NCI-H146 (cell line): ENCODE measurements around the gene CDH10.

Experiments
- DNase-seq: peaks from one replicate; lab custom pipeline; 2025; lab: John Stamatoyannopoulos, UW

Gene CDH10

GRCh38 chr5:24598956-24599355 is 45.8 kb downstream of the CDH10 start:
- peak; percentile 8 for DNase-seq

DNA sequence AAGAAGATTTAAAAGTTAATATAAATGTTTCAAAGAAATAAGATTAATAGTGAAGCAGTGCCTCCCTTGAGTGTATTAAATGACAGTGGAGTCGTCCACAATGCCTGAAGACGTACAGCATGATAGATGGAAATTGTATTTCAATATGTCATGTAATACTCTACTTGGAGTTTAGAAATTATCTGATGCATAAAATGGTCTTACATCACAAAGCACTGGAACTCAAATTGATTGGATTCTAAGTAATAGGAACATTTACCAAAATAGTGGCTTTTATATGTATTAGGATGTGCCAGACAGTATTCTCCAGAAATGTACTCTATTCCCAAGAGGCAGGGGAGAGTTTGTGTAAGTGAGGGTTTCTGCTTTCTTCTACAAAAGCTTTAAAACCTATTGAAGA is 49.4 kb downstream of the CDH10 start:
- DNase-seq = no peak

GRCh38 chr5:24591426-24591825 is 53.4 kb downstream of the CDH10 start:
- no peak for DNase-seq

DNA sequence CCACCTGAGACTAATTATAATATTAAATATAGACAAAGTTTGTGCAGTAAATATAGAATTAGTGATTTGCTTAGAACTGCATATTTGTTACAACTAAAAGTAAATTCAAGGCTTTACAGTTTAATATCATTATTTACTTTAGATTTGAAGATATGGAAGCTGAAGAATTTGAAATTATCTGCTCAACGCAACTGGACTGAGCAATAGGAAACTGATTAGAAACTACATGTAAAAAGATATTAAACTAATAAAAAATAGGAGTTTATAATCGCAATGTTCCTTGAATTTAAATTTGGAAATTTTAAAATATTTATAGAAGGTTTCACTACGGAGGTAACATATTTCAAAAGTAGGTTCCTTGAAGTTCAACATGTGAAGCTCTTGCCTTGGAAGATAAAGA is 55.2 kb downstream of the CDH10 start:
- no peak for DNase-seq

- DNase-seq = no peak
These were observed 59.0 kb downstream of the CDH10 start for GRCh38 chr5:24585751-24586150.

GRCh38 chr5:24571302-24571701 is 73.5 kb downstream of the CDH10 start:
- DNase-seq = no peak

DNA sequence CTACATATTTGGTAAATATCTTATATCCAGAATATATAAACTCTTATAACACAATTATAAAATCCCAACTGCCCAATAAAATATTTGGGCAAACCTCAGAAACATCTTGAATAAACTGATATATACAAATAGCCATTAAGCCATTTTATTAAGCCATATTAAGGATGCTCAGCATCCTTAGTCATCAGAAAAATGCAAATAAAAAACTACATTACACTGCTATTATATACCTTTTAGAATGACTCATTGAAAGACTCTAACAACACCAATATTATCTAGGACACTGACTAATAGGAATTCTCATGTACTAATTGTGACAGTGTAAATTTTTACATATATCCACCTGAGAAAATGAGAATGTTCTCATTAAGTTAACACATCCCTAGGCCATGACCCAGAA is 77.8 kb downstream of the CDH10 start:
- no peak for DNase-seq

DNA sequence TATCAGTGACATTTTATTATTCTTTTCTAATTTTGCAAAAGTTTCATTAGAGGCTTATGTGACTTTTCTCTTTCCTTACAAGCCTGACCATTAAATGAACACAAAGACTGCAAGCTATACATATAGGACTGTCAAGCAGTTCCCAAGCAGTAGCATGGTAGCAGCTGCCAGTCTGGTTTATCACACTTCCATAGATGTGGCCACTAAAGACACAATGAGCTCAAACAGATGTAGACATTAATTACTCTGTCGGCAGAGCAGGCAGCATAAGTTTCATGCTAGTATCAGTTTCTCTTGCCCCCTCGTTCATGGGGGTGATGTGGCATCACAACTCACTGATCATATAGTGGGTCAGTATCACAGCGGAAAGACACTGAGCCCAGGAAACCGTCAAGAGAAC is 89.5 kb downstream of the CDH10 start:
- peak; percentile 1 for DNase-seq

DNA sequence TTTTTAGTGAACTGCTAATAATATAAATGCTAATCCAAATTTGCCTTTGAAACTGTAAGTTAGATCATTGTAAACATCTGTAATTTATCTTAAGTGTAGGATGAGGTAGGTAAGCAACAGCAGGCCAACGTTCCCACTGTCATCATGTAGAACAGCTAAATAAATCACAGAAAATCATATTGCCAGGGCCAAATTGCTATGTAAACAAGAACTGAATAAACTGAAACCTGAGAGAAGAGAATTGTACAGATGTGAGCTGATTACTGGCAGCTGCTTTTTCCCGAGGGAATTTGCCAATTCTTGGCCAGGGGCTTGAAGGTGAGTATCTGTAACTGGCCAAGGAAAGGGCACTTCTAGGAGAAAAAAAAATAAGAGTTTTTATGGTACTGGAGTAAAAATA is 97.6 kb downstream of the CDH10 start:
- peak; percentile 60 for DNase-seq

DNA sequence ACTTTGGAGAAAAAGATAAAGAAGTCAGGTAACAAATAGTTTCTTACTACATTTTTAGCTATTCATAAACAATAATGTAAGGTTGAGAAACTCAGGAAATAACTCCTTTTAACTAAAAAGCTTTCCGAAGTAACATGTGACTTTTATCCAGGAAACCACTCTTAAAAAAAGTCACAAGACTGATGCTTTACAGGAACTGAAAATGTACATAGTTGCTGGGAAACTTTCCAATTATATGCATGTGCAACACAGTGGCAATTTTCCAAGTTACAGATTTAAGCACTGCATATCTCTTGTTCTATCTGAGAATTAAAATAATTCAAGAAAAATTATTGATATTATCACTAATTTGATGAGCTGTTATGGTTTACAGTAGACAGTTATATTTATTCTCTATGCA is 105.2 kb downstream of the CDH10 start:
- no peak for DNase-seq

GRCh38 chr5:24538346-24538745 is 106.4 kb downstream of the CDH10 start:
- no peak for DNase-seq

DNA sequence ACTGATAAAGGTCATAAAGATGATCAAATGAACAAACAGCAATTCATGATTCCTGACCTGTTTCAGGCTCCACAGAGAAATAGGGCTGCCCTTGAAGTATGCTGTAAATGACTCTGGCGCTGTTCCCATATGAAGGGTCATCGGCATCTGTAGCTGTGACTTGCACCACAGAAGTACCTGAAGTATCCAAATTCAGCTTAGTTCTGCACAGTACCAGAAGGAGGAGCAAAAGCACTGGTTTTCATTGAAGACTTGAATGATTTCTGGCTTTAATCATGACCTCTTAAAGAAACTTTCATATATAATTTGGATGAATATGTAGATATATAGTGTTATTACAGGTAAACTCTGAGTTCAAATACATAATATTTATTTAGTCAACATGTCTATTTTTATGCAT is 109.1 kb downstream of the CDH10 start:
- DNase-seq = no peak

DNA sequence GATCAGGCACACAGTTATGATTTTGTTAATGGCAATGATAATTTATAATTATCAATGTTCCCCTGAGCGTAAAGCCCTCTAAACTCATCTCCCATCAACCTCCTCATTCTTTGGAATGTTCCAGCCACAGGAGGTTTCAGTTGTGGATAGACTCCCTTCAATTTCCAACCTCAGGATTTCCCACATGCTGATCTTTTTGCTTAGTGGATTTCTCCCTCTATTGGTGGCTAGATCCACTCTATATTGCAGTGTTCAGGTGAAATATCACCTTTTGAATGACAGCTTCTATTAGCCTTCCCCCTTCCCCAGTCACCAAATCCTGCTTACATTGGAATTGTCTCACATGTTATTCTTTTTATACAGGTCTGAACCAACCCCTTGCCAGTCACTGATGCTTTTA is 113.9 kb downstream of the CDH10 start:
- DNase-seq = no peak

DNA sequence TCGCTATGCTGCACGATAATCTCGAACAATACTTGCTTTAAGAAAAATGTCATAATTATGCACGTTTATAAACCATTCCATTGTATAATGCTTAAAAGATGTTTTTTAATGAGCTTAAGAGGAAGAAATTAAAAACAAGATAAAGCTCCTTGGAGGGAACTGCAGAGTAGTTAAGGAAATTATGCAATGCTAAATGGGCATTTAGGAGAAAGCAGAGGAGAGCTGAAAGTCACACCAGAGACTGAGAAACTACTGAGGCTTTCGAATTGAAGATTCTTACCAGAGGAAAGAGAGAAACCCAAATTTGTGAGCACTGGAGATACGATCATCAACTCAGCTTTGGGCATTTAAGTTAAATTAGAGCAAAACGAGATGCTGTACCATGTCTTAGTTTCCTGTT is 119.4 kb downstream of the CDH10 start:
- no peak for DNase-seq

DNA sequence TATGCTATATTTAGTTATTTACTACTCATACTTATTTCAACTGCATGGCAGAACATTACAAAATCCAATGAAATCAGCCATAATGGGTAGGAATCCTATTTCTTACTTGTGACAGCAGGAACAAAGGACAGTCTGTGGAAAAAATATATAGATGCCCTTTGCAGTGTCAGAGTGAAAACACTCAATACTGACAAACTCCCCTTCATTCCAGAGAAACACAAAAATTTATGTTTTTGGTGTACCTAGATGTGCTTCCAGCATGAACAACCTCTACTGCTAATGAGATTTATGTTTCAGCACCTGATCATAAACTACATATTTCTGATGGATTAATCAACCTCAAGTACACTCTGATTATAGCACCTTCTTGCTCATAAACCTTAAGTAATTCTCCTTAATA is 132.4 kb downstream of the CDH10 start:
- DNase-seq = no peak

DNA sequence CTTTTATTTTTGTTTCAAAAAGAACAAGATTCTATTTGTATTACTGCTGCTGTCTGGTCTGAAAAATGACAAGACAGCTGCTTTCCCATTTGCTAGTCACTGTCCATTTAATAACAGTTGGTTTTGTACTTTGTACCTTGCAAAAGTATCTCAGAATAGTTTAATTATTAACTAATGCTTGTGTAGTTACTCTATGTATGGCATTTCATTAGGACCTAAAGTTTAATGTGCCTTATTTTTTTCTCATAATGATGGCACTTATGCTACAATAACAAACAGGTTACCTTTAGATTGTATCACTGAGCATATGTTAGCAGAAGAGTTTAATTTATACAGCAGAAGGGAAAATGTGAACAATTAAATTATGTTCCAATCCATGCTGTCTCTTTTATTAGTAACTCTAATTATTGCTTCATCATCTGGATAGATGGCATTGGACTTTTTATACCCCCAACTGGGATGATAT is 134.2 kb downstream of the CDH10 start:
- no peak for DNase-seq

- DNase-seq = no peak
These were observed 134.8 kb downstream of the CDH10 start for GRCh38 chr5:24509943-24510342.

- no peak for DNase-seq
These were observed 139.5 kb downstream of the CDH10 start for GRCh38 chr5:24505258-24505657.

- no peak for DNase-seq
These were observed 147.1 kb downstream of the CDH10 start for GRCh38 chr5:24497591-24498157.

DNA sequence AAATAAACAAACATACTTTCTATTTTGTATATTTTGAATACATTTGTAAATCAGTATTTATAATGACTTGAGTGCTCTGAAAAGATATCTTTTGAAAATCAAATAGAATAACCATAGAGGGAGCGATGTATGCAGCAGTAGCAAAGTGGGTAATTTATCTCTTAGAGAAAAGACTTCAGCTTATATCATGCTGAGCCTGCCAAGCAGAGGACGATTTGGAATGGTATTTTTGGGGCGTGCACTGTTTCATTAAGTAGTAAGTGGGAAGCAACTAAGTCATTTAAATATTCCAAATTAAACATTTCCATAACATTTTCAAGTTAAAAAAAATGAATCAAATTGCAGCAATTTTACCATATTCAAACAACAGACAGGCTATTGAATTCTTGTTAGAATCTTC is 147.6 kb downstream of the CDH10 start:
- DNase-seq = no peak

DNA sequence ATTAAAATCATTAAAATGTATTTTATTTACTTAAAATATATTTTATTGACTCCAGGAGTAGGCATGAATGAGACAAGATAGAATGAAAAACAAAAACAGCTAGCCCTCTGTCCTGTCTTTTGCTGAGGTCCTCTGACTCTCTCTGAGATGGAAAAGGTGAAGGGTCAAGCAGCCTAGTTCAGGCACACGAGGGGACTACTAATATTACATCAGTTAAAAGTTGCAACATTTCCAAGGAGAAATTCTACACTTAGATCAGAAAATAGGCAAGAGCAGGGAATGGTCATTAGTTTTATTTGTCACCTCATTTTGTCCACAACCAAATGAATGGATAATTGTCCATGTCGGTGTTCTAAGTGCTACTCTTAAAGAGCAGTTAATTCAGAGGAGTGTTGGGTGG is 148.5 kb downstream of the CDH10 start:
- no peak for DNase-seq

GRCh38 chr5:24492229-24492628 is 152.5 kb downstream of the CDH10 start:
- no peak for DNase-seq

DNA sequence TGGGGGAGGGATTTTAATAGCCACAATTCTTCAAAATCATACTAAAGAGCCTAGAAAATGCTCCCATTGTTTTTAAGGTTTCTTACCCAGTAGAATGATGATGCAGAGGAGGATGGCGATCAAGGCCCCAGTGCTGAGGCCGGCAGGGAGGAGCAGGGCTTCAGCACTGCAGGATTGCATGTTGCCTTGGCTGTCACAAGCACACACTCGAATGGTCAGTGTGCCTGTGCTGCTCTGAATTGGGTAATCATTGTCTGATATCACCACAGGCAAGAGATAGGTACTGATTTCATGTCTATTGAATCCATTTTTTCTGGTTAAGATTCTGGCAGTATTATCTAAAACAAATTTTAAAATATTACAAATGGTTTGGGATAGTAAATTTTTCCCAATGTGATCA is 153.3 kb downstream of the CDH10 start:
- DNase-seq = no peak

DNA sequence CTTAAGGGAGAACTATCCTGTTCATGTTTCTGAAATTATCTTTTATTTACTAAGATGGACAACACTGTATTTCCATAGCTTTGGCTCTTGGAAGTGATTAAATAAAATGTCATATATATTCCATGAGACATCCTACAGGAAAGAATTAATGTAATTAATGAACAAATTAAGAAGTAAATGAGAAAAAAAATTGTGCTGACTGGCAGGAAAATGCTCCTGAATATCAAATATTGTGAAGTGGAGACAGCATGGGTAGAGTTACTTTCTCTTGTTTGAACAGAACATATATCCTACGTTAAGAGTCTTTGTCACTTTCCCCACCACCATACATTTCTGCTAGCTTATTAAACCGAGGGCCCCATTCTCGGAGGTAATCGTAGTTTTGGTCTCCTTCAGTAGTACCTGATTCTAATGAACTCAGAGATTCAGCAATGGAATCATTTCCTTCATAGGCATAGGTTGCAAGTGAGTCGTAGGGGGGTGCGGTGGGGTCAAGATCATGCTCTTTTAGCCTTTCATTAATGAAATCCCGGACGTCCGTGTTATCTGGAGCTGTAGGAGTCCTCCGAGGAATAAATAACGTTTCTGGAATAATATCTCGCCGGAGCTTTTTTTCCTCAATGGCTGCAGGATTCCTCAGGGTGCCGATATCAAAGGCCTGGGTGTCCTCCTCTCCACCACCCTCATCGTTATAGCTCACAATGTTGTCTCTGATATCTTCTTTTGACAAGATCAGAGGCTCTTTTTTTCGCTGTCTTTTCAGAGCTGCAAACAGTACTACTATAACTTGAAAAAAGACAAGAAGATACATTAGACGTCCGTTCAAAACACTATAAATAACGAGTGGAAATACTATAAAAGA is 157.2 kb downstream of the CDH10 start:
- no peak for DNase-seq
